GM18502 (cell line): ENCODE results near the gene IQCN.

Experiments used
- ATAC-seq: cut with Tn5 transposase; IDR thresholded peaks from one replicate; pipeline ENCODE4 v1.9.1; 2021; ENCODE audit warnings: mild to moderate bottlenecking; ENCODE audit not compliant: unreplicated experiment, poor library complexity

Gene IQCN

GRCh38 chr19:18287836-18288772 is 13.9 kb upstream of the IQCN start:
- ATAC-seq, result no peak

- ATAC-seq, result no peak
These were observed 12.9 kb upstream of the IQCN start for GRCh38 chr19:18286973-18287635.

- no peak for ATAC-seq
These were observed 10.6 kb upstream of the IQCN start for GRCh38 chr19:18284712-18285360.

GRCh38 chr19:18283338-18283737 is 9.1 kb upstream of the IQCN start:
- no peak for ATAC-seq

GRCh38 chr19:18282788-18283141 is 8.5 kb upstream of the IQCN start:
- ATAC-seq, result no peak

- no peak for ATAC-seq
These were observed 8.0 kb upstream of the IQCN start for GRCh38 chr19:18282021-18282787.

GRCh38 chr19:18281082-18282020 is 7.1 kb upstream of the IQCN start, which contains the start of gene JUND:
JUND (minus strand) TSS chr19:18281622; CDS start chr19:18281484, 138 bp downstream.
- peak; percentile 69 for ATAC-seq

GRCh38 chr19:18280247-18281081 is 6.2 kb upstream of the IQCN start:
- peak; percentile 13 for ATAC-seq

GRCh38 chr19:18279516-18280246 is 5.4 kb upstream of the IQCN start:
- ATAC-seq, result peak; percentile 2

- no peak for ATAC-seq
These were observed 4.9 kb upstream of the IQCN start for GRCh38 chr19:18279266-18279515.

- no peak for ATAC-seq
These were observed 4.4 kb upstream of the IQCN start for GRCh38 chr19:18278521-18279265.

GRCh38 chr19:18274781-18275356 is 617 bp upstream of the IQCN start:
- no peak for ATAC-seq

- ATAC-seq, result no peak
These were observed 562 bp downstream of the IQCN start for GRCh38 chr19:18273561-18274218.

GRCh38 chr19:18271433-18271841 is 2.8 kb downstream of the IQCN start:
- ATAC-seq, result no peak

- no peak for ATAC-seq
These were observed 3.9 kb downstream of the IQCN start for GRCh38 chr19:18270326-18270725.

- ATAC-seq, result no peak
These were observed 5.1 kb downstream of the IQCN start for GRCh38 chr19:18269070-18269723.
